Lower lobe of right lung (tissue), 2 donors: Measurements from ENCODE around the gene MAN2A2. TPM values are rescaled to one million over a fixed set of nuclear protein-coding genes. Genes with fewer than 3 reads are reported as not detected.

Experiments used
- ATAC-seq, 2 donors: fragments of 200-7000 bp; cut with Tn5 transposase; one replicate each; pipeline ENCODE4 v1.9.1; 2020 to 2022; ENCODE audit warnings: mild to moderate bottlenecking in 2 of 2, moderate library complexity in 2 of 2
- DNase-seq: peaks from one replicate; pipeline ENCODE4 v3.0.0-alpha.2; 2020
- H3K27ac ChIP-seq: fragments of 200-600 bp; one replicate; pipeline ENCODE4 v1.8.0; 2022
- H3K27me3 ChIP-seq: fragments of 200-600 bp; one replicate; pipeline ENCODE4 v1.8.0; 2022; ENCODE audit warnings: low read depth
- H3K36me3 ChIP-seq: fragments of 200-600 bp; one replicate; pipeline ENCODE4 v1.8.0; 2022; ENCODE audit warnings: mild to moderate bottlenecking
- H3K4me1 ChIP-seq: fragments of 200-600 bp; one replicate; pipeline ENCODE4 v1.8.0; 2022
- H3K4me3 ChIP-seq: fragments of 200-600 bp; one replicate; pipeline ENCODE4 v1.8.0; 2022; ENCODE audit warnings: mild to moderate bottlenecking
- H3K9me3 ChIP-seq: fragments of 200-600 bp; one replicate; pipeline ENCODE4 v1.8.0; 2022
- CTCF ChIP-seq: fragments of 200-600 bp; IDR thresholded peaks from one replicate; pipeline ENCODE4 v1.8.0; 2022; ENCODE audit warnings: antibody characterized with exemption, mild to moderate bottlenecking
- intact Hi-C: fragments of 100-400 bp; cut with DNase I; formaldehyde crosslinking; loops from one replicate; pipeline ENCODE4 v1.11.0; 2022
- total RNA-seq: library from RNA; stranded (reverse); fragmentation: NEBNext Ultra II Directional; extraction: Animal tissue kit (Norgen Biotek cat#: 25700); gene quantifications from one replicate; pipeline ENCODE4 v1.2.1, GENCODE V29; 2021
- donor health status: DM: no; HTN: yes; CAD: no; lungs with severe emphysema.

Gene MAN2A2
- total RNA-seq, 1 donor from 2014 or later: 96.9 TPM

GRCh38 chr15:90876046-90876445, 27.1 kb upstream of the MAN2A2 start:
- ATAC-seq (no peak), DNase-seq (no peak)
- Histone ChIP-seq H3K36me3 (peaks cover 60% of the 10 kb centered on the region), H3K4me3 (no peak overlapping the region), H3K27ac (no peak overlapping the region), H3K9me3 (no peaks in the 10 kb centered on the region), H3K27me3 (no peaks in the 10 kb centered on the region), H3K4me1 (peaks cover 30% of the 10 kb centered on the region)
- intact Hi-C loops: no loop called here
- no peak for TF ChIP-seq CTCF

GRCh38 chr15:90876512-90877170, 26.5 kb upstream of the MAN2A2 start:
- DNase-seq: no peak

GRCh38 chr15:90877315-90877714, 25.8 kb upstream of the MAN2A2 start:
- Histone ChIP-seq H3K36me3 (peaks cover 73% of the 10 kb centered on the region), H3K9me3 (no peaks in the 10 kb centered on the region), H3K4me3 (no peak overlapping the region), H3K27me3 (no peaks in the 10 kb centered on the region), H3K27ac (no peak overlapping the region), H3K4me1 (peaks cover 29% of the 10 kb centered on the region)
- TF ChIP-seq CTCF: no peak
- intact Hi-C loops: no loop called here
- ATAC-seq (no peak), DNase-seq (no peak)

More at GRCh38 chr15:90876512-90877170, 26.5 kb upstream of the MAN2A2 start:
- Histone ChIP-seq H3K27me3 (no peaks in the 10 kb centered on the region), H3K9me3 (no peaks in the 10 kb centered on the region), H3K36me3 (peaks cover 66% of the 10 kb centered on the region), H3K4me1 (peaks cover 30% of the 10 kb centered on the region), H3K27ac (no peak overlapping the region), H3K4me3 (no peak overlapping the region)
- no peak for TF ChIP-seq CTCF
- intact Hi-C loops: no loop called here
- no peak for ATAC-seq

- ATAC-seq (no peak), DNase-seq (no peak)
- Histone ChIP-seq H3K27ac (no peak overlapping the region), H3K36me3 (peaks cover 78% of the 10 kb centered on the region), H3K27me3 (no peaks in the 10 kb centered on the region), H3K4me3 (no peak overlapping the region), H3K9me3 (no peaks in the 10 kb centered on the region), H3K4me1 (peaks cover 23% of the 10 kb centered on the region)
- no peak for TF ChIP-seq CTCF
- intact Hi-C loops: no loop called here
These were observed 25.1 kb upstream of the MAN2A2 start for GRCh38 chr15:90877996-90878395.

GRCh38 chr15:90878660-90879059, 24.4 kb upstream of the MAN2A2 start:
- no peak for ATAC-seq

More at GRCh38 chr15:90878660-90879059, 24.4 kb upstream of the MAN2A2 start:
- no peak for TF ChIP-seq CTCF
- no peak for DNase-seq
- Histone ChIP-seq H3K9me3 (no peaks in the 10 kb centered on the region), H3K36me3 (peaks cover 78% of the 10 kb centered on the region), H3K27ac (no peak overlapping the region), H3K4me1 (peaks cover 23% of the 10 kb centered on the region), H3K4me3 (no peak overlapping the region), H3K27me3 (no peaks in the 10 kb centered on the region)
- intact Hi-C loops: no loop called here
